Erythroblast (primary cell): ENCODE data around the gene REX1BD.

Source experiments
- GATA1 ChIP-seq: IDR thresholded peaks from 2 replicates; pipeline ENCODE4 v1.6.1; 2011; ENCODE audit warnings: low read depth, mild to moderate bottlenecking, control low read depth, low read length, moderate library complexity
- POLR2A ChIP-seq: IDR thresholded peaks from 2 replicates; pipeline ENCODE4 v1.6.1; 2011; ENCODE audit warnings: mild to moderate bottlenecking, low read length

GRCh38 chr19:18612772-18613588 is 24.4 kb downstream of the REX1BD start, which contains the start of gene TMEM59L:
- TF ChIP-seq POLR2A (no peak), GATA1 (no peak)
